ENCODE results near the gene SSMEM1.

- no peak for TF ChIP-seq CEBPB (IDR thresholded peaks at IDR 0.05; ENCODE audit: low read depth, low read length)
- TF ChIP-seq CTCF (conservative IDR thresholded peaks at IDR 0.05; ENCODE audit: low read depth, low read length): no peak
- TF ChIP-seq POLR2A (IDR thresholded peaks at IDR 0.05; ENCODE audit: low read depth, low read length): no peak
- TF ChIP-seq SMC3 (IDR thresholded peaks at IDR 0.05; ENCODE audit: low read depth, low read length): no peak
- TF ChIP-seq RCOR1 (IDR thresholded peaks at IDR 0.05; ENCODE audit: insufficient replicate concordance, low read length): no peak
- TF ChIP-seq RAD21 (IDR thresholded peaks at IDR 0.05; ENCODE audit: low read length): no peak
- no peak for TF ChIP-seq MAFK (IDR thresholded peaks at IDR 0.05; ENCODE audit: low read depth, low read length)
- TF ChIP-seq MAZ (IDR thresholded peaks at IDR 0.05; ENCODE audit: borderline replicate concordance, low read depth, low read length): no peak
- TF ChIP-seq MXI1 (IDR thresholded peaks at IDR 0.05; ENCODE audit: borderline replicate concordance, low read depth, low read length): no peak
- no peak for TF ChIP-seq USF2 (IDR thresholded peaks at IDR 0.05; ENCODE audit: low read depth, low read length)
- TF ChIP-seq RFX5 (IDR thresholded peaks at IDR 0.05; ENCODE audit: low read depth, low read length): no peak
- TF ChIP-seq FOS (IDR thresholded peaks at IDR 0.05; ENCODE audit: low read depth, low read length): no peak
- no peak for TF ChIP-seq BHLHE40 (IDR thresholded peaks at IDR 0.05; ENCODE audit: low read depth, low read length)
Measured at GRCh38 chr7:130227883-130228575, 20.4 kb downstream of the SSMEM1 start.

All from IMR-90 (cell line).